22Rv1 (cell line): ENCODE data around the gene ABCG4.

Source experiments
- ZFX ChIP-seq: fragments of 450-650 bp; IDR thresholded peaks from 2 replicates; pipeline ENCODE4 v1.6.1; 2017; ENCODE audit warnings: antibody characterized with exemption, borderline replicate concordance
- TF ChIP-seq, protein P1 (sequence below): fragments of 450-650 bp; IDR thresholded peaks from 2 replicates; pipeline ENCODE4 v1.5.1; 2017; ENCODE audit warnings: mild to moderate bottlenecking

DNA sequence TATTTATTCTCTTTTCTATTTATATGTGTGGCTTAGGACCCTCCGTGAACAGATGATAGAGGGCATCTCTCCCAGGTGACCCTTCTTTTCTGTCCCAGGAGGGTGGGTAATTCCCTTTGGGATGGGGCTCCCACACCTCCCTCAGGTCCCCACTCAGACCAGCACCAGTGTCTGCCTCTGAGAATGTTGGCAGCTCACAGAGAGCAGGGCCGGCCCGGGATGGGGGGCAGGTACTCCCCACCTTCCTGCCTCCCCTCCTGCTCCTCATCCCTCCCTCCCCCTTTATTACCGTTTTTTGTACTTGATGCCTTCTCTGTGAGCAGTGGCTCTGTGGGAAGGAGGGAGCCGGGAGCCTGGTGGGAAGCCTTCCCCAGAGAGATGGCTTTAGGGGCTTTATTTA, 32.3 kb upstream of the ABCG4 start:
- no peak for TF ChIP-seq ZFX
- TF ChIP-seq, protein P1, sequence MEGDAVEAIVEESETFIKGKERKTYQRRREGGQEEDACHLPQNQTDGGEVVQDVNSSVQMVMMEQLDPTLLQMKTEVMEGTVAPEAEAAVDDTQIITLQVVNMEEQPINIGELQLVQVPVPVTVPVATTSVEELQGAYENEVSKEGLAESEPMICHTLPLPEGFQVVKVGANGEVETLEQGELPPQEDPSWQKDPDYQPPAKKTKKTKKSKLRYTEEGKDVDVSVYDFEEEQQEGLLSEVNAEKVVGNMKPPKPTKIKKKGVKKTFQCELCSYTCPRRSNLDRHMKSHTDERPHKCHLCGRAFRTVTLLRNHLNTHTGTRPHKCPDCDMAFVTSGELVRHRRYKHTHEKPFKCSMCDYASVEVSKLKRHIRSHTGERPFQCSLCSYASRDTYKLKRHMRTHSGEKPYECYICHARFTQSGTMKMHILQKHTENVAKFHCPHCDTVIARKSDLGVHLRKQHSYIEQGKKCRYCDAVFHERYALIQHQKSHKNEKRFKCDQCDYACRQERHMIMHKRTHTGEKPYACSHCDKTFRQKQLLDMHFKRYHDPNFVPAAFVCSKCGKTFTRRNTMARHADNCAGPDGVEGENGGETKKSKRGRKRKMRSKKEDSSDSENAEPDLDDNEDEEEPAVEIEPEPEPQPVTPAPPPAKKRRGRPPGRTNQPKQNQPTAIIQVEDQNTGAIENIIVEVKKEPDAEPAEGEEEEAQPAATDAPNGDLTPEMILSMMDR = no peak
